Hematopoietic multipotent progenitor cell treated with erythropoietin and hydrocortisone succinate and interleukin-3 and kit ligand, for 6 days (in vitro differentiated cells): ENCODE results near the gene NEDD8.

ENCODE experiments used
- DNase-seq: peaks from one replicate; pipeline ENCODE4 v3.0.0-alpha.2; 2015

NEDD8 gene

DNA sequence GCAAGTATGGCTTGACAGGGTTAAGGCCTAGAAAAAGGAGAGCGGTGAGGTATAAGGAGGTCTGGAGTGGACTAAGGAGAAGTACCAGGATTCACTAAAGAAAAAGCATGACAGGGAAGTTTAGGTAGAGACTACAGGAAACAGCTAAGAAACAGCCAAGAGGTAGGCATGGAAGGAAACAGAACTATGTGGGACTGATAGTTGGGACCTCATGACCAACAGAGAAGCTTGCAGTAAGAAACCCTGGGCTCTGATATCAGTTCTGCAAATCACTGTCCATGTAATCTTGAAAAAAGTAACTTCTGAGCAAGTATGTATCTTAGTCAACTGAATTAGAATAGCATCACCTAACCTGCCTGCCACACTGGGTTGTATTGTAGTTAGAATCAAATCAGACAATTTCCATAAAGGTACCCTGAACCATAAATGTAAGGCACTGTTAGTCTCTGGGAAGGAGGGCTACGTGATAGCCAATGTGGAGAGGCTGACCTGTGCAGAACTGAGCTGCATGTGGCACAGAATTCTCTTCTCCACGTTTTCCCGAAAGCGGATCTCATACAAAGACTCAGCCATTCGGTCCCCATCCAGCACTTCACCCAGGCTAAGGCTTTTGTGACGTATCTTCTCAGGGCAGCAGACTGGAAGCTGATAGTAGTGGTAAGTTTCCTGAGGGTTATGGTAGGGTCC, 37.8 kb downstream of the NEDD8 start:
- DNase-seq = no peak

- DNase-seq = no peak
Observed at GRCh38 chr14:24192933-24193332, 39.2 kb downstream of the NEDD8 start.

DNA sequence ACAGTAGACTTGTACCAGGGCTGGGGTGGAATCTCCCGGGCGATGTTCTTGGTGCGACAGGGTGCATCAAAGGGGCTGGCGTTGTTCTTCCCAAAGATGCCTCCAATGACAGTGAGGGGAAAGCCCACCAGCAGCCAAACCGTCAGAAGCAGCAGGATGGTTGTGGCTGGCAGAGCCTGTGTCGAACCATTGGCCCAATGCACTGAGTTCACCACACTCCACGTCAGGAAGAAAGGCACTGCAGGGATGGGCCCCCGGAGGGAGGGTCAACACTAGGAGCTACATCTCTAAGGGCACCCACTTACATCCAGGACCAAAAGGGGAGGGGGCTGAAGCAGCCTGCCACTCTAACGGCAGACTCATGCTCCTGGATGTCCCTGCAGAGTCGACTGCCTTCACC, 41.8 kb downstream of the NEDD8 start:
- DNase-seq = no peak

DNA sequence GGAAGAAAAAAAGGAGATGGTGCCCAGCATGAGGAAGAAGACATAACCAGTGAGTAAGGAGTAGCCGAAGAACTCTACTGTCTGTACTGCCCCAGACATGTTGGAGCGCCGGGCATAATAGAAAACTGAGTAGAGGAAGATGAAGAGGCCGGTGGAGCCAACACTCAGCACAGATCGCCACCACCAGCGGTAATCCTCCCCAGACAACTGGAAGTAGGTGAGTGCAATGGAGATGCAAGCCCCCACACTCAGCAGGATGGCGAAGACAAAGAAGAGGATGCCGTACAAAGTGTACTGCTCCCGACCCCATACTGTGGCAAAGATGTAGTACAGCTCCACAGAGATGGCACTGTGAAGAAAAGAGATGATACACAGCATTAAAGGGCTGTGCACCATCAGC, 42.7 kb downstream of the NEDD8 start:
- DNase-seq = no peak

DNA sequence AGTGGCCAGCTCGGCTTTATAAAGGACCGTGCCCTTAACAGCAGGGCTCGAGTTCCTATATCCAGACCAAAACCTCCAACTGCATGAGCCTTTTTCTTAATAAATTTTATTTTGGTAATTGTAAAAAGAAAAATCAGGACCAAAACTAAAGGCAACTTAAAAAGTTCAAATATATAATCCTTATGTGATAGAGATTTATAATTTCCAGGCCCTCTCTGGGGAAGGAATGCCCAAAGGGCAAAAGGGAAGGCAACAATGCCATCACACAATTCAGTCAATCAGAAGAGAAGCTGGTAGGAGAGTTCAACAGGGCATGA, 43.1 kb downstream of the NEDD8 start:
- no peak for DNase-seq

DNA sequence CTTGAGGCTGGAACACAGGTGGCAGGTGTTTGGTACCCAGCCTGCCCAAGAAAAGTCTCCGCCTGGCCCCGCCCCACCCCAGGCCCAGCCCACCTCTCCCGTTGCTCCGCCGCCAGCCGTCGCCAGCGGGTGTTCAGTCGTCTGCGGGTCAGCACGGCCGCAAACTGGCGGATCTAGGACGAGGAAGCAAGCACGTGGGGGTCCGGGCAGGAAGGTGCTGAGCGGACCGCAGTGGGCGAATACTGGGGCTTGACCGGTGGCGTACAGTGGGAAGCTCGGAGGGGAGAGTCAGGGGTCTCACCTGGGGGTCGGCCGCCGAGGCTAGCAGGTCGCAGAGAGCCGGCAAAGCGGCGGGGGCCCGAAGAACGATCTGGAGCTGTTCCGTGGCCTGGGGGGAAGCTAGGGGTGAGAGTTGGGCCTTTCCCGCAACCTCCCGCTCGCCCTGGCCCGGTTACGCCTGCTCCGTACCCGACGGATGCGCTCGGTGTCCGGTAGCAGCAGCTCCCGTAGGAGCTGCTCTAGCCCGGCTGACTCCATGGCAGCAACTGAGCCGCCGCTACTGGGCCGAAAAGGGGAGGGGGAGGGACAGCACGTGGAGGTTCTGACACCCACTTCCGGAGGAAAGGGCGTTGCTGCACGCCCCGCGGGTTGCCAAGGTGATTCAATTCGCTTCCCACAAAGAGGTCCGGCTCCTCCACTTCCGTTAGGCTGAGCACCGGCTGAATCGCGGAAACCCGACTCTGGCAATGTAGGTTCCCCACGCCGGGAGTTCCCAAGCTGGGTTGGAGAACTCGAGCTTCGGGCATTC, 43.7 kb downstream of the NEDD8 start, which contains the start of gene IPO4:
TSS of gene IPO4 (minus strand) at position 566 of the 808 bp plus-strand sequence. CDS start at position 537, 29 bp downstream.
- peak; percentile 99 for DNase-seq

GRCh38 chr14:24187539-24187915, 44.6 kb downstream of the NEDD8 start:
- no peak for DNase-seq

GRCh38 chr14:24186831-24187538, 45.2 kb downstream of the NEDD8 start:
- no peak for DNase-seq

DNA sequence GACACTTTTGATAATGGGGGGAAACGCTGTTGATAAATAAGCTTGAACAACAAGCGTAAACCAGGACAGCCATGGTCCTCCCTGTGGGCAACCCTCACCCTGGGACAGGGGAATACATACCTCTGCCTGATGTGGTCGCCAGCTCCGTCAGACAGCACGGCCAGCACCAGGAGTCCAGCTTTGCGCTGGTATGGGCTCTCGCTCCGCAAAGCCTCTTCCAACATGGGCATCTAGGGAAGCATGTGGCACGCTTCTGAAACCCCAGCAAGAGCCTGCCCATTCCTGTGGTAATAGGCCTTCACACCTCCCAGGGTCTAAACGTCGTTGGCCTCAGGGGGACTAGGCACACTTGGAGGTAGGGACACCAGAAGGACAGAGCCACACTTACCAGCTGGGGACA, 46.4 kb downstream of the NEDD8 start:
- DNase-seq = no peak

GRCh38 chr14:24185026-24185425, 47.1 kb downstream of the NEDD8 start:
- no peak for DNase-seq

- DNase-seq = no peak
Observed at GRCh38 chr14:24184104-24184970, 47.8 kb downstream of the NEDD8 start.

DNA sequence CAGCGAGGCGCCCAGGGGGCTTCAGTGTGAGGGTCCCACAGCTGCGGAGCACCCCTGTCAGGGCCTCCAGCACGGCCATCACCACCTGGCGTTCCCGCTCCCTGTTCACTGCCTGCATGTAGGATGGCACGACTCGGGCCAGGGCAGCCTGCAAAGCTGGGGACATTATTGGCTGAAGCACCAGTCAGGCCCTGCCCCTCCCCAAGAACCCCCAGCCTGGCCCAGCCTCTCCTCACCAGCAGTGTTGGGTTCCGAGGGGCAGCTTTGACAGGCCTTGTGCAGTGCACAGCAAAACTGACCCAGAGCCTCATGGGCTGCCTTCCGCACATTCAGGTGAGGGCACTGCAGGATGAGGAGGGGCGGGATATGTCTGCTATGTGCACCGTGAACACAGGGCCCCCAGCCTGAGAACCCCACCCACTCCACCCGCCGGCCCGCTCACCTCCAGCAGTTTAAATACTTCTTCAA, 49.1 kb downstream of the NEDD8 start:
- DNase-seq = no peak

DNA sequence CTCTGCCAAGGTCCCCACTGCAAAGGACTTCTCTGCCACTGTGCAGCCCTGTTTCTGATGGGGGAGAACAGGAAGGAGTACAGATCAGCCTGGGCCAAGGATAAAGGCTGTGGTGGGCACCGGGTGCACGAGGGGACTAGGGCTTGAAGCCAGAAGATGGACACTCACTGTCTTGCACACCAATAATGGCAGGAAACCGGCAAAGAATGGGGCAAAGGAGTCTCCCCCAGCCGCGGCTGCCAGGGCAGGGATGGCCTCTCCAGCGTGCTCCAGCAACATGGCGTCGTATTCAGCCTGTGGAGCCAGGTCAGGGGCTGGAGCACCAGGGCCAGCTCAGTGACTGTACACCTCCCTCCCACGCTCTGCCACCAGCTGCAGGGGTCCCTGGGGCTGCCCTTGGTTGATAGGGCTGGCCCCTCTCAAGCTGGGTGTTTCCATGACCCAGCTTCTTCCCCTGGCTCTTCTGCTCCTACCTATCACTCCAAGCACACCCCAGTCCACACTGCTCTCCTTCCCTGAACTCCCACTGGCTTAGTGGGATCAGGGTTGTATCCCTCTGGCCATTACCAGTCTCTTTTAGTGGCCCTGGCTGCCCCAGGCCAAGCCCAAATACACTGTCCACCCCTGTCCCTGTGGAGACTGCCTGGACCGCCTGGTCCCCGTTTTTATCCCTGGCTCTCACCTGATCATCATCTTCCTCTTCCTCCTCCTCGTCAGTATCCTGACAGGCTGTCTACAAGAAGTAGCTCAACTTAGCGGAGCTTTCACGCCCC, 49.9 kb downstream of the NEDD8 start:
- no peak for DNase-seq

- DNase-seq = peak; percentile 0
Observed at GRCh38 chr14:24181371-24182077, 50.6 kb downstream of the NEDD8 start.

GRCh38 chr14:24179961-24180796, 52.0 kb downstream of the NEDD8 start:
- no peak for DNase-seq

GRCh38 chr14:24179294-24179960, 52.7 kb downstream of the NEDD8 start:
- DNase-seq = no peak

GRCh38 chr14:24178399-24179178, 53.6 kb downstream of the NEDD8 start:
- no peak for DNase-seq

GRCh38 chr14:24177891-24178290, 54.3 kb downstream of the NEDD8 start:
- DNase-seq = no peak
